GM19023 (cell line): ENCODE measurements around the gene C7.
"Not testable (repeated sequence)": the region's sequence is repeated elsewhere in the genome, so short reads cannot be mapped to it uniquely, and the experiment has no call there.

Source experiments
- ATAC-seq: cut with Tn5 transposase; IDR thresholded peaks from one replicate; pipeline ENCODE4 v1.9.1; 2021; ENCODE audit warnings: mild to moderate bottlenecking, moderate library complexity; ENCODE audit not compliant: unreplicated experiment

Gene C7

GRCh38 chr5:40988746-40989510 lies 79.6 kb downstream of the C7 start:
- no peak for ATAC-seq

- ATAC-seq, result no peak
Observed at GRCh38 chr5:40991168-40991980, 82.1 kb downstream of the C7 start.

- no peak for ATAC-seq
Observed at GRCh38 chr5:40991981-40992559, 82.8 kb downstream of the C7 start.

- no peak for ATAC-seq
Observed at GRCh38 chr5:40995801-40996586, 86.7 kb downstream of the C7 start.

- ATAC-seq, result no peak
Observed at GRCh38 chr5:40999142-40999541, 89.8 kb downstream of the C7 start.

- ATAC-seq, result no peak
Observed at GRCh38 chr5:40999966-41000365, 90.7 kb downstream of the C7 start.

- ATAC-seq, result no peak
Observed at GRCh38 chr5:41003670-41004376, 94.5 kb downstream of the C7 start.

- no peak for ATAC-seq
Observed at GRCh38 chr5:41004931-41005330, 95.6 kb downstream of the C7 start.

- no peak for ATAC-seq
Observed at GRCh38 chr5:41009232-41009631, 99.9 kb downstream of the C7 start.

GRCh38 chr5:41010572-41010971 lies 101.3 kb downstream of the C7 start:
- ATAC-seq, result no peak

- no peak for ATAC-seq
Observed at GRCh38 chr5:41012318-41012717, 103.0 kb downstream of the C7 start.

GRCh38 chr5:41022600-41022999 lies 113.3 kb downstream of the C7 start:
- not testable (repeated sequence) for ATAC-seq
